ENCODE measurements around the gene PHYHIPL.

The PHYHIPL gene

GRCh38 chr10:59133841-59134593 lies 42.4 kb upstream of the PHYHIPL start:
- Histone ChIP-seq H3K4me3 (ENCODE audit: low read depth, low read length) (no peak overlapping the region), H3K27ac (no peak overlapping the region), H3K36me3 (replicated peaks) (no peaks in the 10 kb centered on the region), H3K27me3 (replicated peaks) (no peaks in the 10 kb centered on the region)
- in situ Hi-C loops (cut with HindIII; ENCODE audit: low pct_ligation_motif_present, low sequenced_read_pairs): no loop called here
- TF ChIP-seq, protein P1, sequence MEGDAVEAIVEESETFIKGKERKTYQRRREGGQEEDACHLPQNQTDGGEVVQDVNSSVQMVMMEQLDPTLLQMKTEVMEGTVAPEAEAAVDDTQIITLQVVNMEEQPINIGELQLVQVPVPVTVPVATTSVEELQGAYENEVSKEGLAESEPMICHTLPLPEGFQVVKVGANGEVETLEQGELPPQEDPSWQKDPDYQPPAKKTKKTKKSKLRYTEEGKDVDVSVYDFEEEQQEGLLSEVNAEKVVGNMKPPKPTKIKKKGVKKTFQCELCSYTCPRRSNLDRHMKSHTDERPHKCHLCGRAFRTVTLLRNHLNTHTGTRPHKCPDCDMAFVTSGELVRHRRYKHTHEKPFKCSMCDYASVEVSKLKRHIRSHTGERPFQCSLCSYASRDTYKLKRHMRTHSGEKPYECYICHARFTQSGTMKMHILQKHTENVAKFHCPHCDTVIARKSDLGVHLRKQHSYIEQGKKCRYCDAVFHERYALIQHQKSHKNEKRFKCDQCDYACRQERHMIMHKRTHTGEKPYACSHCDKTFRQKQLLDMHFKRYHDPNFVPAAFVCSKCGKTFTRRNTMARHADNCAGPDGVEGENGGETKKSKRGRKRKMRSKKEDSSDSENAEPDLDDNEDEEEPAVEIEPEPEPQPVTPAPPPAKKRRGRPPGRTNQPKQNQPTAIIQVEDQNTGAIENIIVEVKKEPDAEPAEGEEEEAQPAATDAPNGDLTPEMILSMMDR (IDR thresholded peaks at IDR 0.05; ENCODE audit: low read depth, low read length, missing control alignments): no peak
- DNase-seq: no peak

- Histone ChIP-seq H3K4me3 (ENCODE audit: low read depth, low read length) (no peak overlapping the region), H3K27me3 (replicated peaks) (no peaks in the 10 kb centered on the region), H3K36me3 (replicated peaks) (no peaks in the 10 kb centered on the region), H3K27ac (no peak overlapping the region)
- TF ChIP-seq, protein P1 (IDR thresholded peaks at IDR 0.05; ENCODE audit: low read depth, low read length, missing control alignments): no peak
- DNase-seq: no peak
- in situ Hi-C loops (cut with HindIII; ENCODE audit: low pct_ligation_motif_present, low sequenced_read_pairs): no loop called here
These were observed 41.7 kb upstream of the PHYHIPL start for GRCh38 chr10:59134785-59135184.

DNA sequence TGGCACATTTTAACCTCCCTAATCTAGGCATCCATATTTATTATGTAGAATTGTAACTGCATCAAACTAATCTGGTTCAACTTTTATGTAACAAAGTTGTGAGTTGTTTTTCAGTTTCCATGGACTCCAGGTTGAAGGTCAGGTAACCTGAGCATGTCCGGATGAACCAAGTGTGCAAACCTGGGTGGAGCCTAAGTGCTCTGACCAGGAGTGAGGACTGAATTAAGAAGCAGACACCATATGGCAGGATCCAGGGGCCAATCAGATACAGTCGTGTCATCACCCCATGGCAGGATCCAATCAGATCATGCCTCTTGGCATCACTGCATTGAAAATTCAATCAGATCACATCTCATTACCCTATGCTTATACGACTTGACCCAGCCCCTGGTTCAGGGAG lies 41.2 kb upstream of the PHYHIPL start:
- no peaks in the 10 kb centered on the region for H3K36me3 ChIP-seq (replicated peaks)
- H3K4me3 ChIP-seq (ENCODE audit: low read depth, low read length): no peak overlapping the region
- no peak for DNase-seq
- TF ChIP-seq, protein P1 (IDR thresholded peaks at IDR 0.05; ENCODE audit: low read depth, low read length, missing control alignments): no peak
- no peaks in the 10 kb centered on the region for H3K27me3 ChIP-seq (replicated peaks)
- no peak overlapping the region for H3K27ac ChIP-seq
- in situ Hi-C loops (cut with HindIII; ENCODE audit: low pct_ligation_motif_present, low sequenced_read_pairs): no loop called here

GRCh38 chr10:59138052-59138451 lies 38.4 kb upstream of the PHYHIPL start:
- DNase-seq: no peak
- H3K36me3 ChIP-seq (replicated peaks): no peaks in the 10 kb centered on the region
- H3K27ac ChIP-seq: no peak overlapping the region
- H3K27me3 ChIP-seq (replicated peaks): no peaks in the 10 kb centered on the region
- in situ Hi-C loops (cut with HindIII; ENCODE audit: low pct_ligation_motif_present, low sequenced_read_pairs): no loop called here
- H3K4me3 ChIP-seq (ENCODE audit: low read depth, low read length): no peak overlapping the region
- TF ChIP-seq, protein P1 (IDR thresholded peaks at IDR 0.05; ENCODE audit: low read depth, low read length, missing control alignments): no peak

GRCh38 chr10:59143544-59143943 lies 32.9 kb upstream of the PHYHIPL start:
- no peak for DNase-seq
- H3K36me3 ChIP-seq (replicated peaks): no peaks in the 10 kb centered on the region
- TF ChIP-seq, protein P1 (IDR thresholded peaks at IDR 0.05; ENCODE audit: low read depth, low read length, missing control alignments): no peak
- no peaks in the 10 kb centered on the region for H3K27me3 ChIP-seq (replicated peaks)
- no peak overlapping the region for H3K27ac ChIP-seq
- in situ Hi-C loops (cut with HindIII; ENCODE audit: low pct_ligation_motif_present, low sequenced_read_pairs): no loop called here
- no peak overlapping the region for H3K4me3 ChIP-seq (ENCODE audit: low read depth, low read length)

DNA sequence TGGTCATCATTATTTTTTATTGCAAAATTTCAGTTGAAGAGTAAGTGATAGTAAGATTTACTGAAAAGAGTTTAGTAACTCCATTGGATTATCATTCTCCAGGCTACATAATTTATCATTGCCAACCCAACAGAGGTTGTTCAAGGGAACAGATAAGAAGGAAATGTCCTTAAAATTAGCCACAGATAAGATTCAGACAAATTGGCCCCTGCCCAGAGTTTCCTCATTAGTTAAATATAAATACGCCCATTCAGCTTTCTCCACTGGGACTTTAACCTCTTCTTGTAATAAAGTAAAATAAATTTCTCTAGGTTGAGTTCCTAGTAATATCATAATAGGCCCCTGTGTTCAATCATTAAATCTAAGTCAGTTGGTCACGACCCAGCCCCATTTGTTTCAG lies 27.7 kb upstream of the PHYHIPL start:
- in situ Hi-C loops (cut with HindIII; ENCODE audit: low pct_ligation_motif_present, low sequenced_read_pairs): no loop called here
- H3K27ac ChIP-seq: no peak overlapping the region

More for the DNA sequence above, 27.7 kb upstream of the PHYHIPL start:
- DNase-seq: no peak
- Histone ChIP-seq H3K36me3 (replicated peaks) (no peaks in the 10 kb centered on the region), H3K4me3 (ENCODE audit: low read depth, low read length) (no peak overlapping the region), H3K27me3 (replicated peaks) (no peaks in the 10 kb centered on the region)
- TF ChIP-seq, protein P1 (IDR thresholded peaks at IDR 0.05; ENCODE audit: low read depth, low read length, missing control alignments): no peak

Data from brain microvascular endothelial cell (primary cell).